Measurements from ENCODE around the gene C3orf52. TPM values are rescaled to one million over a fixed set of nuclear protein-coding genes. Genes with fewer than 3 reads are reported as not detected.
"Not testable (repeated sequence)": the region's sequence is repeated elsewhere in the genome, so short reads cannot be mapped to it uniquely, and the experiment has no call there.

C3orf52 gene
- total RNA-seq (2014; rRNA removed; shearing (Covaris generic); ENCODE audit: low replicate concordance), result 0.07 and 0.52 TPM in 2 replicates

- Histone ChIP-seq H3K9me2 (replicated peaks; ENCODE audit: insufficient read depth, low read length) (no peaks in the 10 kb centered on the region), H3K79me2 (ENCODE audit: low read length) (no peaks in the 10 kb centered on the region), H3K4me3 (ENCODE audit: low read length) (peak within 1 kb of the TSS; percentile 58), H3K4me2 (ENCODE audit: low read depth, low read length, poor library complexity, severe bottlenecking) (peak within 1 kb of the TSS; percentile 65), H3K9ac (ENCODE audit: low read length) (peak within 1 kb of the TSS; percentile 45), H3K27me3 (ENCODE audit: low read length) (no peaks in the 10 kb centered on the region), H3K27ac (ENCODE audit: low read length) (no peak within 1 kb of the TSS), H3K36me3 (ENCODE audit: insufficient read depth, low read length) (no peaks in the 10 kb centered on the region), H4K20me1 (ENCODE audit: insufficient read depth, low read depth, low read length) (no peaks in the 10 kb centered on the region), H3K9me3 (ENCODE audit: low read length) (no peaks in the 10 kb centered on the region), H3K4me1 (ENCODE audit: low read length) (peaks cover 19% of the 10 kb centered on the region), H2AFZ (ENCODE audit: low read length) (peak within 1 kb of the TSS; percentile 40; the same call in 1 of the 2 replicates)
- DNase-seq, result peak; percentile 44
These were observed at the start of gene C3orf52 for GRCh38 chr3:112086076-112086854. Gene C3orf52, plus strand, starts transcription at chr3:112086389. Its CDS starts 19 bp downstream, at chr3:112086408.

- peaks cover 14% of the 10 kb centered on the region for H3K4me1 ChIP-seq (ENCODE audit: low read length)
- H2AFZ ChIP-seq (ENCODE audit: low read length); H4K20me1 ChIP-seq (ENCODE audit: insufficient read depth, low read depth, low read length); H3K9me2 ChIP-seq (replicated peaks; ENCODE audit: insufficient read depth, low read length); H3K36me3 ChIP-seq (ENCODE audit: insufficient read depth, low read length); H3K9me3 ChIP-seq (ENCODE audit: low read length); H3K9ac ChIP-seq (ENCODE audit: low read length); H3K79me2 ChIP-seq (ENCODE audit: low read length); H3K4me3 ChIP-seq (ENCODE audit: low read length); H3K27me3 ChIP-seq (ENCODE audit: low read length); H3K4me2 ChIP-seq (ENCODE audit: low read depth, low read length, poor library complexity, severe bottlenecking); DNase-seq; H3K27ac ChIP-seq (ENCODE audit: low read length): not testable (repeated sequence)
These were observed 49.0 kb upstream of the C3orf52 start for GRCh38 chr3:112037194-112037593.

- Histone ChIP-seq H3K4me2 (ENCODE audit: low read depth, low read length, poor library complexity, severe bottlenecking) (peak overlapping the region; percentile 63), H3K4me3 (ENCODE audit: low read length) (0 out of 2 replicates have a peak overlapping the region, but pooled peaks have one; percentile 27), H3K79me2 (ENCODE audit: low read length) (no peaks in the 10 kb centered on the region), H3K9me2 (replicated peaks; ENCODE audit: insufficient read depth, low read length) (no peaks in the 10 kb centered on the region), H4K20me1 (ENCODE audit: insufficient read depth, low read depth, low read length) (no peaks in the 10 kb centered on the region), H3K36me3 (ENCODE audit: insufficient read depth, low read length) (no peaks in the 10 kb centered on the region), H3K9me3 (ENCODE audit: low read length) (no peaks in the 10 kb centered on the region), H3K4me1 (ENCODE audit: low read length) (peaks cover 20% of the 10 kb centered on the region), H2AFZ (ENCODE audit: low read length) (peak overlapping the region; percentile 91), H3K27me3 (ENCODE audit: low read length) (no peaks in the 10 kb centered on the region), H3K9ac (ENCODE audit: low read length) (no peak overlapping the region), H3K27ac (ENCODE audit: low read length) (no peak overlapping the region)
- DNase-seq, result peak; percentile 75
These were observed 47.3 kb upstream of the C3orf52 start for GRCh38 chr3:112038863-112039262.

- H3K9ac ChIP-seq (ENCODE audit: low read length), result no peak overlapping the region
- no peak overlapping the region for H3K27ac ChIP-seq (ENCODE audit: low read length)
- peaks cover 24% of the 10 kb centered on the region for H3K4me1 ChIP-seq (ENCODE audit: low read length)
- no peaks in the 10 kb centered on the region for H3K9me2 ChIP-seq (replicated peaks; ENCODE audit: insufficient read depth, low read length)
- H3K79me2 ChIP-seq (ENCODE audit: low read length), result no peaks in the 10 kb centered on the region
- H3K4me2 ChIP-seq (ENCODE audit: low read depth, low read length, poor library complexity, severe bottlenecking), result no peak overlapping the region
- no peaks in the 10 kb centered on the region for H4K20me1 ChIP-seq (ENCODE audit: insufficient read depth, low read depth, low read length)
- no peaks in the 10 kb centered on the region for H3K36me3 ChIP-seq (ENCODE audit: insufficient read depth, low read length)
- no peak for DNase-seq
- H3K27me3 ChIP-seq (ENCODE audit: low read length), result no peaks in the 10 kb centered on the region
- H3K4me3 ChIP-seq (ENCODE audit: low read length), result no peak overlapping the region
- no peak overlapping the region for H2AFZ ChIP-seq (ENCODE audit: low read length)
- H3K9me3 ChIP-seq (ENCODE audit: low read length), result no peaks in the 10 kb centered on the region
These were observed 44.9 kb upstream of the C3orf52 start for GRCh38 chr3:112041321-112041720.

- H3K9me3 ChIP-seq (ENCODE audit: low read length), result no peaks in the 10 kb centered on the region
- no peaks in the 10 kb centered on the region for H3K79me2 ChIP-seq (ENCODE audit: low read length)
- H3K9ac ChIP-seq (ENCODE audit: low read length), result no peak overlapping the region
- DNase-seq, result no peak
- H3K27ac ChIP-seq (ENCODE audit: low read length), result no peak overlapping the region
- no peak overlapping the region for H3K4me3 ChIP-seq (ENCODE audit: low read length)
- H3K36me3 ChIP-seq (ENCODE audit: insufficient read depth, low read length), result no peaks in the 10 kb centered on the region
- H3K27me3 ChIP-seq (ENCODE audit: low read length), result no peaks in the 10 kb centered on the region
- H3K9me2 ChIP-seq (replicated peaks; ENCODE audit: insufficient read depth, low read length), result no peaks in the 10 kb centered on the region
- no peak overlapping the region for H2AFZ ChIP-seq (ENCODE audit: low read length)
- H3K4me1 ChIP-seq (ENCODE audit: low read length), result peaks cover 24% of the 10 kb centered on the region
- H3K4me2 ChIP-seq (ENCODE audit: low read depth, low read length, poor library complexity, severe bottlenecking), result no peak overlapping the region
- H4K20me1 ChIP-seq (ENCODE audit: insufficient read depth, low read depth, low read length), result no peaks in the 10 kb centered on the region
These were observed 43.3 kb upstream of the C3orf52 start for GRCh38 chr3:112042842-112043280.

GRCh38 chr3:112043621-112044201 lies 42.5 kb upstream of the C3orf52 start:
- Histone ChIP-seq H3K27me3 (ENCODE audit: low read length) (no peaks in the 10 kb centered on the region), H3K79me2 (ENCODE audit: low read length) (no peaks in the 10 kb centered on the region), H4K20me1 (ENCODE audit: insufficient read depth, low read depth, low read length) (no peaks in the 10 kb centered on the region), H2AFZ (ENCODE audit: low read length) (peak overlapping the region; percentile 72), H3K9me2 (replicated peaks; ENCODE audit: insufficient read depth, low read length) (no peaks in the 10 kb centered on the region), H3K4me3 (ENCODE audit: low read length) (no peak overlapping the region; the same call in 1 of the 2 replicates), H3K4me2 (ENCODE audit: low read depth, low read length, poor library complexity, severe bottlenecking) (peak overlapping the region; percentile 50), H3K27ac (ENCODE audit: low read length) (no peak overlapping the region), H3K9ac (ENCODE audit: low read length) (no peak overlapping the region; the same call in 1 of the 2 replicates), H3K36me3 (ENCODE audit: insufficient read depth, low read length) (no peaks in the 10 kb centered on the region), H3K9me3 (ENCODE audit: low read length) (no peaks in the 10 kb centered on the region), H3K4me1 (ENCODE audit: low read length) (peaks cover 19% of the 10 kb centered on the region)
- DNase-seq, result peak; percentile 91

GRCh38 chr3:112046599-112046998 lies 39.6 kb upstream of the C3orf52 start:
- Histone ChIP-seq H3K4me1 (ENCODE audit: low read length) (peaks cover 10% of the 10 kb centered on the region), H3K9me3 (ENCODE audit: low read length) (no peaks in the 10 kb centered on the region), H3K9ac (ENCODE audit: low read length) (no peak overlapping the region), H3K79me2 (ENCODE audit: low read length) (no peaks in the 10 kb centered on the region), H3K36me3 (ENCODE audit: insufficient read depth, low read length) (no peaks in the 10 kb centered on the region), H3K27ac (ENCODE audit: low read length) (no peak overlapping the region), H2AFZ (ENCODE audit: low read length) (0 out of 2 replicates have a peak overlapping the region, but pooled peaks have one; percentile 30), H3K4me3 (ENCODE audit: low read length) (no peak overlapping the region), H3K9me2 (replicated peaks; ENCODE audit: insufficient read depth, low read length) (no peaks in the 10 kb centered on the region), H3K4me2 (ENCODE audit: low read depth, low read length, poor library complexity, severe bottlenecking) (no peak overlapping the region), H4K20me1 (ENCODE audit: insufficient read depth, low read depth, low read length) (no peaks in the 10 kb centered on the region), H3K27me3 (ENCODE audit: low read length) (no peaks in the 10 kb centered on the region)
- DNase-seq, result no peak

GRCh38 chr3:112047264-112047663 lies 38.9 kb upstream of the C3orf52 start:
- no peaks in the 10 kb centered on the region for H4K20me1 ChIP-seq (ENCODE audit: insufficient read depth, low read depth, low read length)
- H3K36me3 ChIP-seq (ENCODE audit: insufficient read depth, low read length), result no peaks in the 10 kb centered on the region
- peaks cover 10% of the 10 kb centered on the region for H3K4me1 ChIP-seq (ENCODE audit: low read length)
- H3K4me3 ChIP-seq (ENCODE audit: low read length), result no peak overlapping the region
- 0 out of 2 replicates have a peak overlapping the region, but pooled peaks have one; percentile 30 for H2AFZ ChIP-seq (ENCODE audit: low read length)
- no peaks in the 10 kb centered on the region for H3K9me3 ChIP-seq (ENCODE audit: low read length)
- H3K9ac ChIP-seq (ENCODE audit: low read length), result no peak overlapping the region
- H3K27ac ChIP-seq (ENCODE audit: low read length), result no peak overlapping the region
- no peaks in the 10 kb centered on the region for H3K79me2 ChIP-seq (ENCODE audit: low read length)
- H3K27me3 ChIP-seq (ENCODE audit: low read length), result no peaks in the 10 kb centered on the region
- H3K9me2 ChIP-seq (replicated peaks; ENCODE audit: insufficient read depth, low read length), result no peaks in the 10 kb centered on the region
- no peak overlapping the region for H3K4me2 ChIP-seq (ENCODE audit: low read depth, low read length, poor library complexity, severe bottlenecking)
- no peak for DNase-seq

All from Karpas-422 (cell line).